Type B pancreatic cell (in vitro differentiated cells): ENCODE results near the gene RFX8. TPM values are rescaled to one million over a fixed set of nuclear protein-coding genes. Genes with fewer than 3 reads are reported as not detected.

Experiments used
- DNase-seq: peaks from one replicate; pipeline ENCODE4 v3.0.0; 2021; ENCODE audit warnings: mixed read lengths; ENCODE audit not compliant: unreplicated experiment; ENCODE audit errors: extremely low spot score
- H3K27ac Mint-ChIP-seq: 2 replicates; pipeline ENCODE4 v1.8.0; 2021; ENCODE audit warnings: mild to moderate bottlenecking, mixed read lengths
- H3K27me3 Mint-ChIP-seq: 2 replicates; pipeline ENCODE4 v1.8.0; 2021; ENCODE audit warnings: mixed read lengths
- H3K36me3 Mint-ChIP-seq: 2 replicates; pipeline ENCODE4 v1.8.0; 2021; ENCODE audit warnings: mixed read lengths
- H3K4me1 Mint-ChIP-seq: one replicate; pipeline ENCODE4 v1.8.0; 2021; ENCODE audit warnings: mixed read lengths; ENCODE audit not compliant: unreplicated experiment
- H3K4me3 Mint-ChIP-seq: 2 replicates; pipeline ENCODE4 v1.8.0; 2021; ENCODE audit warnings: mild to moderate bottlenecking, mixed read lengths
- H3K9me3 Mint-ChIP-seq: 2 replicates; pipeline ENCODE4 v1.8.0; 2021; ENCODE audit warnings: mixed read lengths
- total RNA-seq: library from RNA; stranded (reverse); gene quantifications from 2 replicates; pipeline ENCODE4 v1.2.1, GENCODE V29; 2021; ENCODE audit warnings: low replicate concordance
- TF ChIP-seq, protein P1 (sequence below): fragments of 200-600 bp; sonication (generic); conservative IDR thresholded peaks from 2 replicates; pipeline ENCODE4 v1.5.0; 2021; ENCODE audit warnings: antibody characterized with exemption, mild to moderate bottlenecking

Gene RFX8
- total RNA-seq, 1 donor from 2014 or later, result 1.1 TPM

DNA sequence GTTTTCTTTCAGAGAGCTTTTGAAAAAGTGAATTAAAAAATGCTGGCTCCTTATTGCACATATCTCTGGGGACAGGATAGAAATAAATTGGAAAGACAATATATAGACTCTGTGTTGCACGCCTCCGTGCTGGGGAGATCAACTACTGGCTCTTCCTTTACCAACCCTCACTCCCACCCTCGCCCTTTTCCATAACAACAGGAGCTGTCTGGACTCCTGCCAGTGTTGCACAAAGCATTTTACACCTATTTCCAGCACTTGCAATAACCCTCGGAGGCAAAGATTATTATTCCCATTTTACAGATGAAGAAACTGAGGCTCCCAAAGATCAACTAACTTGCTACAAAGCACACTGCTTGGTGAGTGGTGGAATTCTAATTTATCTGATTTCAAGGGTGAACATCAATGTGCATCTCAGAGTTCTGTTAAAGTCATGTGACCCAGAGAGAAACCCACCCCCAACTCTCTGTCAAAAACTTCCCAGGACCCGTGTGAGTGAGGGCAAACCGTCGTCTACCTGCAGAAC, 91.8 kb downstream of the RFX8 start:
- TF ChIP-seq, protein P1, sequence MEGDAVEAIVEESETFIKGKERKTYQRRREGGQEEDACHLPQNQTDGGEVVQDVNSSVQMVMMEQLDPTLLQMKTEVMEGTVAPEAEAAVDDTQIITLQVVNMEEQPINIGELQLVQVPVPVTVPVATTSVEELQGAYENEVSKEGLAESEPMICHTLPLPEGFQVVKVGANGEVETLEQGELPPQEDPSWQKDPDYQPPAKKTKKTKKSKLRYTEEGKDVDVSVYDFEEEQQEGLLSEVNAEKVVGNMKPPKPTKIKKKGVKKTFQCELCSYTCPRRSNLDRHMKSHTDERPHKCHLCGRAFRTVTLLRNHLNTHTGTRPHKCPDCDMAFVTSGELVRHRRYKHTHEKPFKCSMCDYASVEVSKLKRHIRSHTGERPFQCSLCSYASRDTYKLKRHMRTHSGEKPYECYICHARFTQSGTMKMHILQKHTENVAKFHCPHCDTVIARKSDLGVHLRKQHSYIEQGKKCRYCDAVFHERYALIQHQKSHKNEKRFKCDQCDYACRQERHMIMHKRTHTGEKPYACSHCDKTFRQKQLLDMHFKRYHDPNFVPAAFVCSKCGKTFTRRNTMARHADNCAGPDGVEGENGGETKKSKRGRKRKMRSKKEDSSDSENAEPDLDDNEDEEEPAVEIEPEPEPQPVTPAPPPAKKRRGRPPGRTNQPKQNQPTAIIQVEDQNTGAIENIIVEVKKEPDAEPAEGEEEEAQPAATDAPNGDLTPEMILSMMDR, result no peak
- Mint-ChIP-seq H3K27me3 (peaks cover 59% of the 10 kb centered on the region), H3K27ac (no peak overlapping the region)

DNA sequence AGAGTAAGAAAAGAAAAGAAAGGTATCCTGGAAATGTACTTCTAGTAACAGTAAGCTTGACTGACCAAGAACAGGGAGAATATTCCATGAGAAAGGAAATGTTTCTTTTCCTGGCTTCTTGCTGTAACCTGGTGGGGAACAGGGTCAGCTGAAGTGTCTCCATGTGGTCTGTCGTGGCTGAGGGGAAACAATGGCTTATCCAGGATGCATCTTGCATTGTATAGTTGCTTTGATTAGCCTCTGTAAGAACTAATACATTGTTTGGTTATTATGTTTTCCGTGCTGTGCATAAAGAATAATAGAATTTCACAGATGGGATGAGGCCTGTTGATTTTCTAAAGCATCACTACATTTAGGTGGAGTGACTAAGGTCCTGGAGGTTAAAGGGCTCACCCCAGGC, 92.5 kb downstream of the RFX8 start:
- peaks cover 55% of the 10 kb centered on the region for H3K27me3 Mint-ChIP-seq
- no peak overlapping the region for H3K27ac Mint-ChIP-seq
- no peak overlapping the region for H3K4me3 Mint-ChIP-seq
- no peaks in the 10 kb centered on the region for H3K9me3 Mint-ChIP-seq
- no peaks in the 10 kb centered on the region for H3K36me3 Mint-ChIP-seq
- no peak for DNase-seq
- TF ChIP-seq, protein P1, result no peak
- H3K4me1 Mint-ChIP-seq, result no peaks in the 10 kb centered on the region

More for the DNA sequence above, 91.8 kb downstream of the RFX8 start:
- H3K9me3 Mint-ChIP-seq, result no peaks in the 10 kb centered on the region
- DNase-seq, result no peak
- no peak overlapping the region for H3K4me3 Mint-ChIP-seq
- no peaks in the 10 kb centered on the region for H3K4me1 Mint-ChIP-seq
- H3K36me3 Mint-ChIP-seq, result no peaks in the 10 kb centered on the region

DNA sequence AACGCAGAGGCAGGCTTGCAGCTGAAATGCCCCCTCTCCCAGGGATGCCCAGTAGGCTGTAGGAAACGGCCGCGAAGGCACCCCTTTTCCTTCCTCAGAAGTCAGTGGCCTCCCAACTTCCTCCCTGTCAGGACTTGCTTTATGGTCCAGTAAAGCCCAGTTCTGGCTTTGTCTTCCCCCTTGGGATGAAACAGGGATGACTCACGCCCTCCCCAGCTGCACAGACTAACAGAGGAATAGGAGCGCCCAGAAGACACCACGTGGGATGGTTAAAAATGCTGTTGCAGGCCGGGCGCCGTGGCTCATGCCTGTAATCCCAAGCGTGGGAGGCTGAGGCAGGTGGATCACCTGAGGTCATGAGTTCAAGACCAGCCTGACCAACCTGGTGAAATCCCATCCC, 94.5 kb downstream of the RFX8 start:
- no peaks in the 10 kb centered on the region for H3K4me1 Mint-ChIP-seq
- no peak overlapping the region for H3K27ac Mint-ChIP-seq
- H3K27me3 Mint-ChIP-seq, result peaks cover 41% of the 10 kb centered on the region
- no peaks in the 10 kb centered on the region for H3K36me3 Mint-ChIP-seq
- no peak for DNase-seq
- TF ChIP-seq, protein P1, result no peak
- no peaks in the 10 kb centered on the region for H3K9me3 Mint-ChIP-seq
- H3K4me3 Mint-ChIP-seq, result no peak overlapping the region

DNA sequence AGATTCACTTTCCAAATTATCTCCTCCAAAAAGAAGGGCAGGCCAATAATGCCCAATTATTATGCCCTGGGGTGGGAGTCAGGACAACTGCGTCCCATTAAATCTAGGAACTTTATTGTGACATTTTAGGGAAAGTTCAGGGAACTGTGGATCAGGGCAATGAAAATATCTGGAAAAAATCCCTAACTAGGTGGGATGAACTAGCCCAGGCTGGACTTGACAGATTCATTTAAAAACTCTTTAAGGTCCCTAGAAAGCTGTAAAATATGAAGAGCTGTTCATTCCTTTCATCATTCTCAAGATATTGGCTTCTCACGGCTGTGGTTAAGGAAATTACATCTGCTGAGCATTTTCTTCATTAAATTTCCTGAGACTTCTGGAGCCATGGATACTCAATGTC, 95.8 kb downstream of the RFX8 start:
- H3K4me3 Mint-ChIP-seq, result no peak overlapping the region
- H3K4me1 Mint-ChIP-seq, result no peaks in the 10 kb centered on the region
- no peak overlapping the region for H3K27ac Mint-ChIP-seq
- H3K27me3 Mint-ChIP-seq, result peaks cover 30% of the 10 kb centered on the region
- no peak for DNase-seq
- H3K9me3 Mint-ChIP-seq, result no peaks in the 10 kb centered on the region
- no peaks in the 10 kb centered on the region for H3K36me3 Mint-ChIP-seq
- TF ChIP-seq, protein P1, result no peak

DNA sequence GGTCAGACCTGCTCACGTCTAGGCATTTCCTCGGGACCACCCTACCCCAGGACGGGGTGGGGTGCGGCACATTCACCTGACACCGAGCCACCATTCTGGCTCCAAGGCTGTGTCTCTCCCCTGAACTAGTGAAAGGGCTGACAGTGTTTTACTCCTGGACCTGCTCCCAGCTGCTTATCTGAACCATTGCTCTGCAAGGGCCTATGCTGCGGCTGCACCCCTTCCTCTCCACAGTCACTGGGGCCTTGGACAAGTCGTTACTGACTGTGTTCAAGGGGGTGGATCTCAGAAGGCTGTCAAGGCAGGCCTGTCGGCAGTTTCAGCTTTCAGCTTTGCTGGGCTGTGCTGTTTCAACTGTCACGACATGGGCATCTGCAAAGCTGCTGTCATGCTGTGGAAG, 99.3 kb downstream of the RFX8 start:
- Mint-ChIP-seq H3K27me3 (peaks cover 28% of the 10 kb centered on the region), H3K9me3 (peaks cover 4% of the 10 kb centered on the region), H3K36me3 (no peaks in the 10 kb centered on the region), H3K27ac (no peak overlapping the region), H3K4me3 (no peak overlapping the region), H3K4me1 (no peaks in the 10 kb centered on the region)
- DNase-seq, result no peak
- TF ChIP-seq, protein P1, result no peak
